ENCODE data around the gene RASA4. TPM values are rescaled to one million over a fixed set of nuclear protein-coding genes. Genes with fewer than 3 reads are reported as not detected.
"Not testable (repeated sequence)": the region's sequence is repeated elsewhere in the genome, so short reads cannot be mapped to it uniquely, and the experiment has no call there.

Gene RASA4
- 2.1 and 4.7 TPM in 2 replicates for total RNA-seq (2014; rRNA removed; shearing (Covaris generic))
- polyA plus RNA-seq (2014; cell fraction: nucleus; rRNA removed) = 7.0 and 8.8 TPM in 2 replicates

GRCh38 chr7:102616507-102617125 is at the start of gene RASA4:
Gene RASA4 (minus strand): TSS chr7:102616756. CDS start chr7:102616689, 67 bp downstream.
- not testable (repeated sequence) for DNase-seq (ENCODE audit: extremely low read depth, low read depth)

GRCh38 chr7:102664765-102665164 is 48.2 kb upstream of the RASA4 start:
- not testable (repeated sequence) for DNase-seq (ENCODE audit: extremely low read depth, low read depth)

GRCh38 chr7:102649924-102650323 is 33.4 kb upstream of the RASA4 start, which contains the start of gene SPDYE2B:
Gene SPDYE2B (plus strand): TSS chr7:102650319. CDS start chr7:102652349, 2,030 bp downstream.
- DNase-seq (ENCODE audit: extremely low read depth, low read depth) = not testable (repeated sequence)

DNA sequence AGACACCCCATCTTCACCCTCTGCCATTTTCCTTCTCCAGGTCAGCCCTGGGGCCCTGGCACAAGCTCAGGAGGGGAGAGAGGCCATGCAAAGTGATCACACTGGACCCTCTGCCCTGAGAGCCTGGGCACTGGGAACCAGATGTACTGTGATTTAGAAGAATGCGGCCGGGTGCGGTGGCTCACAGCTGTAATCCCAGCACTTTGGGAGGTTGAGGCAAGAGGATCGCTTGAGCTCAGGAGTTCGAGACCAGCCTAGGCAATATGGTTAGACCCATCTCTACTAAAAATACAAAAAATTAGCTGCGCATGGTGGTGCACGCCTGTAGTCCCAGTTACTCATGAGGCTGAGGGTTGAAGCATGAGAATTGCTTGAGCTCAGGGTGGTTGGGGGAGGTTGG is 31.3 kb upstream of the RASA4 start:
- not testable (repeated sequence) for DNase-seq (ENCODE audit: extremely low read depth, low read depth)

DNA sequence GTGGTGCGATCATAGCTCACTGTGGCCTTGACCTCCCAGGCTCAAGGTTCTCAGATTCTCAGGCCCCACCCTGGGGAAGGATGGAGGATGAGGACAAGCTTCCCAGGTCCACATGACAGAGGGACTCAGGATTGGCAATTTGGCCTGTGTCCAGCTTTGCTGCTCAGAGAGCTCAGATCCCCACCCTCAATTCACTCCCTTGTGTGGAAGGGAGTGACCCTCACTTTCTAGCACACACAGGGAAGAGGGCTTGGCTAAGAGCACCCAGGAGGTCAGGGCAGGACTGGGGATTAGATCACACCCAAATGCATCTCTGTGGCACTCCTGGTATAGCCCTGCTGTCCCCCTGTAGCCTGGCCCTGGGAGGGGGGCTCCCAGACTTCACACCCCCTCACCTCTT is 26.8 kb upstream of the RASA4 start:
- not testable (repeated sequence) for DNase-seq (ENCODE audit: extremely low read depth, low read depth)

GRCh38 chr7:102642691-102643090 is 26.1 kb upstream of the RASA4 start, which contains the start of gene UPK3BL1:
Gene UPK3BL1 (minus strand): TSS chr7:102642791. CDS start chr7:102642741, 50 bp downstream.
- DNase-seq (ENCODE audit: extremely low read depth, low read depth) = not testable (repeated sequence)

DNA sequence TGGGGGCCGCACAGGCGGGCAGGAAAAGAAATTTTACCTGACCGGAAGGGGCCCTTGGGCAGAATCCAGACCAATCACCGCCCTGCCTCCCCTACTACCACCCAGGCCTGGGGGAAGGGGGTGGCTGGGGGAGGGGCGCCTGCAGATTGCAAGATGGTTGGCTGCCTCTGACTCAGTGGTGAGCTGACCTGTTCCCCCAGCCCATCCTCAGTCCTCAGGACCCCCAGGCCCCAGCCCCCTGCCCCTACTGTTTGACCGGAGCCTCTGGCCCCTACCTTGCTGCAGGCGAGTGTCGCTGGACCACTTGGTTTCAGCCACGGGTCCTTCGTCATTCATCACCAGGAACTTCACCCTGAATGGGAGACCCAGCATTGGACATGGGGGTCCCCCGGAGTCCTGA is 22.3 kb upstream of the RASA4 start:
- not testable (repeated sequence) for DNase-seq (ENCODE audit: extremely low read depth, low read depth)

DNA sequence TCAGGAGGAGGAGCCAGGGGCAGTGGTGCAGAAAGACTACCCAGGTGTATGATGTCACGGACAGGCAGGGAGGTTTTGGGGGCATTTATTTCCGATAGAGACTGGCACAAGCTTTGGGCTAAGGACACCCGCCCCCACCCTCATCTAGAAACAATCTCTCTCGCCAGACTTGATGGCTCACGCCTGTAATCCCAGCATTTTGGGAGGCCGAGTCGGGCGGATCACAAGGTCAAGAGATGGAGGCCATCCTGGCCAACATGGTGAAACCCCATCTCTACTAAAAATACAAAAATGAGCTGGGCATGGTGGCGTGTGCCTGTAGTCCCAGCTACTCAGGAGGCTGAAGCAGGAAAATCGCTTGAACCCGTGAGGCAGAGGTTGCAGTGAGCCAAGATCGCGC is 20.4 kb upstream of the RASA4 start:
- DNase-seq (ENCODE audit: extremely low read depth, low read depth) = not testable (repeated sequence)

GRCh38 chr7:102635354-102635753 is 18.8 kb upstream of the RASA4 start:
- not testable (repeated sequence) for DNase-seq (ENCODE audit: extremely low read depth, low read depth)

DNA sequence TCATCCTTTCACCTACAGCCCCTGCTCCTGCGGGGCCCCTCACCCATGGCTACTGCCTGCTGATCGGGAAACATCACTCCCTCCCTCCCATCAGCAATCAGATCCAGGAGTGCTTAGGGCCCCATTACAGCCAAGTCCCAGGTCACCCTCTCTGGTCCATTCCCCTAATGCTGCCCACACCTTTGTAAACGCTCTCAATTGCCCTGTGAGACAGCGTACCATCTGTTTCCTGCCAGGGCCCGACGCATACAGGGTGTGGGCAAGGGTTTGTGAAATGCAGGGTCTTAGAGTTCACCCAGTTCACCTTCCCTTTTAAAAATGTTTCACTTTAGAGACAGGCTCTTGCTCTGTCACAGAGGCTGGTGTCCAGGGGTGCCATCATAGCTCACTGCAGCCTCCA is 17.7 kb upstream of the RASA4 start:
- not testable (repeated sequence) for DNase-seq (ENCODE audit: extremely low read depth, low read depth)

GRCh38 chr7:102630622-102631021 is 14.1 kb upstream of the RASA4 start:
- not testable (repeated sequence) for DNase-seq (ENCODE audit: extremely low read depth, low read depth)

- DNase-seq (ENCODE audit: extremely low read depth, low read depth) = not testable (repeated sequence)
Measured at GRCh38 chr7:102627271-102627904, 10.8 kb upstream of the RASA4 start.

DNA sequence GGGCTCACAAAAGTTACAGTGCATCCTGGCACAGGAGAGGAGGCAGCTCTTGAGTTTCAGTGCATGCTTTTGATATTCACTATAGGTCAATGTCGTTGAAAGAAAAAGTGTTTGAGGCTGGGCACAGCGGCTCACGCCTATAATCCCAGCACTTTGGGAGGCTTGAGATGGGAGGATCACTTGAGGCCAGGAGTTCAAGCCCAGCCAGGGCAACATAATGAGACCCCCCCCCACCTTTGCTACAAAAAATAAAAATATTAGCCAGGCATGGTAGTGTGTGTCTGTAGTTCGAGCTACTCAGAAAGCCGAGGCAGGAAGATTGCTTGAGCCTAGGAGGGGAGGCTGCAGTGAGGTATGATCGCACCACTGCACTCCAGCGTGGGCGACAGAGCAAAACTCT is 1.6 kb upstream of the RASA4 start:
- not testable (repeated sequence) for DNase-seq (ENCODE audit: extremely low read depth, low read depth)

- DNase-seq (ENCODE audit: extremely low read depth, low read depth) = not testable (repeated sequence)
Measured at GRCh38 chr7:102615930-102616329, 626 bp downstream of the RASA4 start.

DNA sequence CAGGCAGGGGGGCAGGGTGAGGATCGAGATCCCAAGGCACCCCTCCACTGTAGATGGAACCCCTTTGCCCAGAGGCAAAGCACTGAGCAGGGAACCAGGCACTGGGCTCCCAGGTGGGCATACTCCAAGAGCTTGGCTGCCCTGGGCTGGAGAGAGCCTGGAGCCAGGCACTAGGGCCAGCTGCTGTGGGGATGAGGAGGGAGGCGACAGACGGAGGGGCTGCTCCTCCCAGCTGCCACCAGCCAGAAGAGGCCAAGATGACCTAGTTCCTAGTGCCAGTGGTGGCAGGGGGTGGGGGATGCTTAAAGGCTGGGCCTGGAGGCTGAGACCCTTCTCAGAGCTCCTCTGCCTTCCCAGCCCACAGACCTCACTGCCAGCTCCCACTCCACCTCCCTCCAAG is 1.7 kb downstream of the RASA4 start:
- DNase-seq (ENCODE audit: extremely low read depth, low read depth) = not testable (repeated sequence)

GRCh38 chr7:102614346-102614697 is 2.2 kb downstream of the RASA4 start:
- DNase-seq (ENCODE audit: extremely low read depth, low read depth) = not testable (repeated sequence)

- DNase-seq (ENCODE audit: extremely low read depth, low read depth) = not testable (repeated sequence)
Measured at GRCh38 chr7:102613575-102614345, 2.8 kb downstream of the RASA4 start.

- not testable (repeated sequence) for DNase-seq (ENCODE audit: extremely low read depth, low read depth)
Measured at GRCh38 chr7:102611675-102612325, 4.8 kb downstream of the RASA4 start.

DNA sequence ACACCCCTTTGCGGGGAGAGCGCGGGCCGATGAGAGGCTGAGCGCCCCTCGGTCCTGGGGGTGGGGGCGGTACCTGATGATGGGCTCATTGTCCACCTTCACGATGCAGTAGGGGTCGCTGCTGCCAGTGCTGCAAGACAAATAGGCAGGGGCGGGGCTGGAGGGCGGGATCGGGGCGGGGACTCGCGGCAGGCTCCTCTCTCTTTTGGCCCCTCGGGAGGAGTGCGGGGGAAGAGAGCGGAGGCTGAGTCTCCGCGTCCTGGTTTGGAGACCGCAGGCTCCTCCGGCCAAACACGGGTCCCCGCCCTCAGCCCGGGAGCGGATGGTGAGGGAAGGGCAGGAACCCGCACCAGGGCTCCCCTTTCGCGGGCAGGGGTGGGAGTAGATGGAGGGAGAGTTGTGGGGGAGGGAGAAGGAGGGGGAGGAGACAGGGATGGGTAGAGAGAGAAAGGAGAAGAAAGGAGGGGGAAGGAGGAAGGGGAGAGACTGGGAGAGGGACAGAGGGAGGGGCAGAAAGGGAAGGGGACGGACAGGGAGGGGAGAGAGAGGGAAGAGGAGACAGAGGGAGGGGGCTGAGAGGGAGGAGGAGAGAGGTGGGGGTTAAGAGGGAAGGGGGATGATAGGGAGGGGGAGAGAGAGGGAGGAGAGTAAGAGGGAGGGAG is 5.4 kb downstream of the RASA4 start:
- DNase-seq (ENCODE audit: extremely low read depth, low read depth) = not testable (repeated sequence)

DNA sequence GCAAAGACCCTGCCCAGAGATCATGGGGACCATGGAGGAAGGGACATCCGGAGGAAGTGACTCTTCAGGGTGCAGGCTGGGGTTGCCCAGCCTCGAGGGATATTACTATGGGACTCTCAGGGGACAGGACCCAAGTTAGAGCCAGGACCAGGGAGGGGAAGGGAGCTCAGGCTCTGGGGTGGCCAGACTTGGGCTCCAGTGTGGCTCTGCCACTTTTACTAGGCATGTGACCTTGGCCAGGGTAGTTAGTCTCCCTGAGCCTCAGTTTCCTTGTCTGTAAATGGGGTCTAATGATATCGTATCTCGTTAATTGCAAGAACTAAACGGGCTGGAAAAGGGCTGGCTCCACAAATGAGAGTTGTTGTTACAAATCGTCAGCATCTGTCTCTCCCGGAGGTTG is 6.1 kb downstream of the RASA4 start:
- DNase-seq (ENCODE audit: extremely low read depth, low read depth) = not testable (repeated sequence)
